Measurements from ENCODE around the gene KCNH2. TPM values are rescaled to one million over a fixed set of nuclear protein-coding genes. Genes with fewer than 3 reads are reported as not detected.

Gene KCNH2
- total and polyA plus RNA-seq, 2 of the 8 experiments (the other 6 are each of a cell fraction or from before 2014, with no cell fraction given), result 8.0 to 15.0 TPM

GRCh38 chr7:150911590-150912267 is 66.4 kb downstream of the KCNH2 start (continued):
- no peak for TF ChIP-seq RXRA (IDR thresholded peaks at IDR 0.05; ENCODE audit: insufficient read depth, low read depth, low read length)
- TF ChIP-seq SIRT6 (IDR thresholded peaks at IDR 0.05; ENCODE audit: low read length), result no peak
- no peak for TF ChIP-seq YY1 (IDR thresholded peaks at IDR 0.05; ENCODE audit: low read depth, low read length)
- TF ChIP-seq SRF (IDR thresholded peaks at IDR 0.05; ENCODE audit: low read depth, low read length), result no peak
- no peak for TF ChIP-seq TAF1 (IDR thresholded peaks at IDR 0.05; ENCODE audit: low read depth, low read length)
- no peak for TF ChIP-seq CBX8 (IDR thresholded peaks at IDR 0.05; ENCODE audit: borderline replicate concordance, low read depth, low read length)
- TF ChIP-seq KDM1A (IDR thresholded peaks at IDR 0.05; ENCODE audit: borderline replicate concordance, low read length), result no peak

All from H1 (cell line).